ENCODE data around the gene ODF2.
A peak's percentile ranks its signal among the peaks of the same experiment; 100 is the strongest.
"Not testable (repeated sequence)": the region's sequence is repeated elsewhere in the genome, so short reads cannot be mapped to it uniquely, and the experiment has no call there.

Gene ODF2

GRCh38 chr9:128455849-128456612, at the start of gene ODF2:
TSS of gene ODF2 (plus strand) at chr9:128456006. CDS start at chr9:128456092, 86 bp downstream.
- peak; percentile 99 for DNase-seq (ENCODE audit: low spot score)

- no peak for DNase-seq (ENCODE audit: low spot score)
Measured at GRCh38 chr9:128406848-128407391, 48.9 kb upstream of the ODF2 start.

DNA sequence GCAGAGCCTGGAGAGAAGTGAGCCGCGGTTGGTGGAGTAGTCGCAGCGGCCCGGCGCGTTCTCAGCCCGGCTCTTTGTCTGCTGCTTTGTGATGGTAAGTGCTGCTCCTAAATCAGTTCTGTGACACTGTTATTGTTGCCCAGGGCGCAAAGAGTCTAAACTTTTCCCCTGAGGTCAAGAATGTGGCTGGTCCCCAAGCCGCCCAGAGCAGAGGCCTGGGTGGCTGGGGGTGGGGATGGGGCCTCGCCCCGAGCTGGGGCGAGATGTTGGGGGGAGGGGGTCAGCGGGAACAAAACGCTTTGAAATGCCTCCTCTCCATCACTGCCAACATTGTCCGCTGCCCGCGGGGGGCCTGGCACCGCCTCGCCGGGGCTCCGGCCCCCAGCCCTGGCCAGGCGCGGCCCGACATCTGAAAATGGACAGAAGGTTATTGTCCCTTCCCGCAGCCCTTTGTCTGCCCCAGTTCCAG, 46.8 kb upstream of the ODF2 start:
- DNase-seq (ENCODE audit: low spot score) = no peak

DNA sequence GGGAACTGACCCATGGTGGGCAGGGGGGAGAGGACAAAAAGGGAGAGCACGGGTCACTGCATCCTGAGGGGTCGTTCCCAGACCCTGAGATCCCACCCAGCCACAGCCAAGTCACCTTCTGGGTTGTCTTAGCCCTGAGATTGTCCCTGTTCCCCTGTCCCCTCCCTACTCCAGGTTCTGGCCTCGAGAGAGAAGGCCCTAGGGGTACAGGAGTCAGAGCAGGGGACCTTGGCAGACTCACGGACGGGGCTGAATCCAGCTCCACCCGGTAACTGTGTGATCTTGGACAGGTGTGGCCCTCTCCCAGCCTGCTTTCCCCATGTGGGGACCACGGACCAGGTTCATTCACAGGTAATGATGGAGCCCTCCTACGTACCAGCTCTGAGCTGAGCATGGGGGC, 46.4 kb upstream of the ODF2 start:
- DNase-seq (ENCODE audit: low spot score) = no peak

DNA sequence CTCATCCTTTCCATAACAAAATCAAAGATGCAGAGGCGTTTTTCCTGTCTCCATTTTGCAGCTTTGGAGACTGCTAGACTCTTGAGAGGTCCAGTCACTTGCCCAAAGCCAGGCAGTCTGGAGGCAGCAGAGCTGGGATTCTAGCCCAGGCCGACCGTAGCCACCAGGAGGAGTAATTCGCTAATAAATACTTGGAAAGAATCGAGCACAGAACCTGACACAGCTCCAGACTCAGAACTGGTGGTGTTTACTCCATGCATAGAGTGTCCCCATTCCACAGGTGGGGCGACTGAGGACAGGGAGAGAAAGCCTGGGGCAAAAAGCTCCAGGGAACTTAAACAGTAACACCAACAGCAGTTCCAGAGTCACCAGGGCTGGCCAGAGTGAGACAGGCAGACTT, 45.8 kb upstream of the ODF2 start:
- peak; percentile 51 for DNase-seq (ENCODE audit: low spot score)

DNA sequence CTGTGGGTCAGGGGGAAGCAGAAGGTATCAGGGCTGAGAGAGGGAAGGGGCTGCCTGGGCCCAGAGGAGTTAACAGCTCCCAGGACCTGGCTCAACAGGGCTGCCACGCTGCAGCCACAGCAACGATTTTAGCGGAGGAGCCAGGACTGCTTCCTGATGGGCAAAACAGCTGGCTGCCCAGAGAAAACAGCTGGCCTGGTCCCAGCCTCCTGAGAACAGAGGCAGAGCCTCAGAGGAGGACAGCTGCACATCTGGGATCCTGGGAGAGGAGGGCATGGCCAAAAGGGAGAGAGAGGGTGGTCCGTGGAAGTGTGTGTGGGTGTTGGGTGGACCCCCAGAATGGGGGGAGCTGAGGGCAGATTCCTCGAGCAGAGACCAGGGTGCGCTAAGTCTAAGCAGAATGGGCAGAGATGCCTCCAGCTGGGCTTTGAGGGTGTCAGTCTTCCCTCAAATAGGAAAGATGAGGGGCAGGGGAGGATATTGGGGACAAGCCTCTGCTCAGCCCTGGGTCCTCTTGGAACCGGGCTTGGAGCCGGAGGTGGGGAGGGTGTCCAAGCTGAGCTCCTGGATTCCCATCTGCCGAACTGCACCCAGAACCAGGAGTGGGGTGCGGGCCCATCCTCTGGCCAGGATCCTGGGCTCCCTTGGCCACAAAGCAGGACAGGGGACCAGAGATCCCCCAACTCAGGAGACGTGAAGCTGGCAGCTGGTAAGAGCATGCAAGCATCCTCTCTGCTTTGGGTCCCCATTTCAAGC, 44.3 kb upstream of the ODF2 start:
- no peak for DNase-seq (ENCODE audit: low spot score)

GRCh38 chr9:128412120-128412790, 43.6 kb upstream of the ODF2 start:
- DNase-seq (ENCODE audit: low spot score) = peak; percentile 89

GRCh38 chr9:128413728-128414127, 42.1 kb upstream of the ODF2 start:
- not testable (repeated sequence) for DNase-seq (ENCODE audit: low spot score)

DNA sequence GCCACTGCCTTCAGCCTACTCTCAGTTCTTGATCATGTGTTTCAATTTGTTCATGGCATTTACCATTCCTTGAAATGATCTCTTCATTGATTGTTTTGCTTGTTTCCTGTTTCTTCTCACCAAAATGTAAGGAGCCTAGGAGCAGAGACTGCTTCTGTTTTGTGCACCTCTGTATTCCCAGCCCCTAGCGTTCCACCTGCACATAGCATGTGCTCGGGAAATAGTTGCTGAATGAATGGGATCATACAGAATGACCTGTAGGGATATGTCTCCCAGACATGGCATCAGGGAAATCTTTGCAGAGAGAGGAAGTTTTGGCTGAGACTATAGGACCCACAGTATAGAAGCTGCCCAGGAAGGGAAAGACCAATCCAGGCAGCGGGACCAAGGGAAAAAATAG, 41.3 kb upstream of the ODF2 start:
- peak; percentile 66 for DNase-seq (ENCODE audit: low spot score)

DNA sequence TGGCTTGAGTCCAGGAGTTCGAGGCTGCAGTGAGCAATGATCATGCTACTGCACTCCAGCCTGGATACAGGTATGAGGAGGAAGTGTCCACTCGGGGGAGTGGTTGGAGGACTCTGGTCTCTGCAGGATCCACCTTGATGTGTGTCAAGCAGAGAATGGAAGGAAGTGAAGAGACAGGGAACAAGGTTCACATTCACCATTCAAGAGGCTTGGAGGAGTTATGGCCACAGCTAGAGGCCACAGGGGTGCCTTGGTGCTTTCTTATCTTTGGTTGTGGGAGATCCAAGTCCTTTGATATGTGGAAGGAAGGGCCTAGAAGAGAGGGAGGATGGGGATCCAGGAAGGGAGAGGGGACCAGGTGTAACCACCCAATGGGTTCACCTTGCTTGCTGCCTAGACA, 40.5 kb upstream of the ODF2 start:
- DNase-seq (ENCODE audit: low spot score) = no peak

GRCh38 chr9:128416014-128416413, 39.8 kb upstream of the ODF2 start:
- no peak for DNase-seq (ENCODE audit: low spot score)

GRCh38 chr9:128416432-128417019, 39.3 kb upstream of the ODF2 start:
- DNase-seq (ENCODE audit: low spot score) = no peak

GRCh38 chr9:128419061-128419925, 36.5 kb upstream of the ODF2 start:
- DNase-seq (ENCODE audit: low spot score) = peak; percentile 63

DNA sequence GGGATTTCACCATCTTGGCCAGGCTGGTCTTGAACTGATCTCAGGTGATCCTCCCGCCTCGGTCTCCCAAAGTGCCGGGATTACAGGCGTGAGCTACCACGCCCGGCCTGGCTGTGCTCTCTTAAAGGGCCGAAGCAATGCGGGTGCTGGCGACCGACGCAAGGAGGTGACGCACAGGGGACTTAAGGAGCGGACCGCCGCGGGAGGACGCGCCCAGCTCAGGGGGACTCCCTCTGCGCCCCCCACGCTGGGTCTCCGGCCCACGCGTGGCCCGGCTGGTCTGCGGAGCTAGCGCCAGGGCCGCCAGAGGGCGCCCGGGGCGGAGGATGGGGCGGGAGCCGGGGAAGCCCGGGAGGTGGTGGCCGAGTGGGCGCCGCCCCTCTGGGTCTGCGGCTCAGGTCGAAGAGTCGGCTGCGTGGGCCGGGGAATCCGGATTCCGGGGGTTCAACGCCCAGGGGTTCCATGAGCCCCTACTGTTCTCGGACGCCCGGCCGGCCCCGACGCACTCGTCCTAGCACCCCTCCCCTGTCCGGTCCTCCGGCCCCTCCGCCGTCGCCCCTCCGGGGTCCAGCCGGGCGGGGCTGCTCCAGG, 35.7 kb upstream of the ODF2 start:
- DNase-seq (ENCODE audit: low spot score) = peak; percentile 91

DNA sequence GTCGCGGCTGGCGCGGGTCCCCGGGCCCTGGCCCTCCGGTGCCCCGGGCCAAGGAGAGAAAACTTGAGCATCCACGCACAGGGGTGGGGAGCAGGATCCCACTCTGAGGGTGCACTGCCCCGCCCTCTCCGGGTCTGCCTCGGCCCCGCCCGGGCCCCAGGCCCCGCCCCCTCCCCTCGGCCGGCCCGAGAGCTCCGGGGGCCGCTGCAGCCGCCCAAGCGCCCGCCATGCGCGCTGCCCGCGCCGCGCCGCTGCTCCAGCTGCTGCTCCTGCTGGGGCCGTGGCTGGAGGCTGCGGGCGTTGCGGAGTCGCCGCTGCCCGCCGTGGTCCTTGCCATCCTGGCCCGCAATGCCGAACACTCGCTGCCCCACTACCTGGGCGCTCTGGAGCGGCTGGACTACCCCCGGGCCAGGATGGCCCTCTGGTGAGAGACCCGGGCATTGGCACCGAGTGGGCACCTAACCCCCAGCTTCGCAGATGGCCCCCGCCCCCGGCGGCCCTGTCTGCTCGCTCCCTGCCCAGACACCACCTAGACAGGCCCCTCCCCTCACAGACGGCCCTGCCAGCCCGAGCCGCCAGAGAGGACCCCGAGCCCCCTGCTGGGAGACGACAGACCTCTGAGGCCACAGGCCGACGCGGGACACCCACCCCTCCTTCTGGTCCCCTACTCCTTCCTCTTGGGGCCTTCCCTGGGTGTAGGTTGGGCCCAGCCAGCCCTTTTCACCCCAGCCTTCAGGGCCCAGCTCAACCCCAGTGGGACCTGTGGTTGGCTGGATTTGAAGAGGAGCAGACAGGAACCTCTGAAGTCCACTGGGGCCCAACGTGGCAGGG, 34.9 kb upstream of the ODF2 start, which contains the start of gene CERCAM:
CERCAM (plus strand) TSS at position 207 of the 831 bp plus-strand sequence; CDS start at position 228, 21 bp downstream.
- DNase-seq (ENCODE audit: low spot score) = peak; percentile 82

DNA sequence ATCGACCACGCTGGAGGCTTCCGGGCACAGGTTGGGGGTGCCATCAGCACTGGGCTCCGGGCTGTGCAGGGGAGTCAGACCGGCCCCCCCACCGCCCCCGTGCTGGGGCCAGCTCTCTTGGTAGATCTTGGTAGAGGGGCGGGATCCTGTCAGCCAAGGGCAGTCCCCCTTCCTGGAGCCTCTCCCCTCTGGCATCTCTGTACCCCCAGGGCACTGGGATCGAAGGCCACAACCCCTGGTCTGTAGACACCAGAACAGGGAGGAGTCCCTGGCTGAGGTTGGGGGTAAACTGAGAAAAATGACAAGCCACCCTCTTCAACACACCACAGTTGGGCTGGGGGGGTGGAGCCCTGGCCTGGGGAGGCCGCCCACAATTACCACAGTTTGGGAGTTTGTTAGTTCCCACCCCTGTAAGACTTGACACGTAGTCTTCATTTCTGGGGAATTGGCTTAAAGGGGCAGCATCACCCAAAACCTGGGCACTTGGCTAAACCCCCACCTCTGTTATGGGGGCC, 34.3 kb upstream of the ODF2 start:
- no peak for DNase-seq (ENCODE audit: low spot score)

- DNase-seq (ENCODE audit: low spot score) = not testable (repeated sequence)
Measured at GRCh38 chr9:128422022-128422782, 33.6 kb upstream of the ODF2 start.

DNA sequence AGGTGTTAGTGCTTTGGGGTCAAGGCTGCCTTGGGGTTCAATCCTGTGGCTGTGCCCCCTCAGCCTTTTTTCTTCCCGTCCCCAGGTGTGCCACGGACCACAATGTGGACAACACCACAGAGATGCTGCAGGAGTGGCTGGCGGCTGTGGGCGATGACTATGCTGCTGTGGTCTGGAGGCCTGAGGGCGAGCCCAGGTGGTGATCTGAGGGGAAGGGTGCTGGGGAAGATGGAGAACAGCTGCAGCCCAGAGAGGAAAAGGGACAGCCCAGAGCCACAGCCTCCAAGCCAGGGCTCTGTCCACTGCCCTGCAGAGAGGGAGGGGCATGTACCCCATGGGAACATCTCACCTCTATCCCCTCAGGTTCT, 33.0 kb upstream of the ODF2 start:
- no peak for DNase-seq (ENCODE audit: low spot score)

GRCh38 chr9:128423356-128423755, 32.5 kb upstream of the ODF2 start:
- not testable (repeated sequence) for DNase-seq (ENCODE audit: low spot score)
